Naive B cell (primary cell): ENCODE results near the gene AFAP1. TPM values are rescaled to one million over a fixed set of nuclear protein-coding genes. Genes with fewer than 3 reads are reported as not detected.
"Not testable (repeated sequence)": the region's sequence is repeated elsewhere in the genome, so short reads cannot be mapped to it uniquely, and the experiment has no call there.

Experiments
- ATAC-seq, 2 donors: fragments of 150-1000 bp; cut with Tn5 transposase; 2 replicates each; pipeline ENCODE4 v1.10.0; 2021; ENCODE audit warnings: low read depth in 2 of 2, mild to moderate bottlenecking in 2 of 2, moderate library complexity in 2 of 2
- DNase-seq: peaks from one replicate; pipeline ENCODE4 v3.0.0; 2022
- H3K27ac Mint-ChIP-seq, 6 donors: one replicate each; pipeline ENCODE4 v1.8.0; 2020 to 2022; ENCODE audit warnings: mild to moderate bottlenecking in 6 of 6, mixed read lengths in 6 of 6, moderate library complexity in 5 of 6, inconsistent platforms in 2 of 6
- H3K27me3 Mint-ChIP-seq, 3 donors: one replicate each; pipeline ENCODE4 v1.8.0; 2021 to 2022; ENCODE audit warnings: mixed read lengths in 3 of 3, mild to moderate bottlenecking in 1 of 3
- H3K36me3 Mint-ChIP-seq, 2 donors: one replicate each; pipeline ENCODE4 v1.8.0; 2020 to 2022; ENCODE audit warnings: mixed read lengths in 2 of 2, inconsistent platforms in 1 of 2, mild to moderate bottlenecking in 1 of 2
- H3K4me1 Mint-ChIP-seq, 3 donors: one replicate each; pipeline ENCODE4 v1.8.0; 2020 to 2022; ENCODE audit warnings: mixed read lengths in 3 of 3, inconsistent platforms in 1 of 3, mild to moderate bottlenecking in 1 of 3, moderate library complexity in 1 of 3
- H3K4me3 Mint-ChIP-seq, 8 donors: one replicate each; pipeline ENCODE4 v1.8.0; 2020 to 2022; ENCODE audit warnings: mild to moderate bottlenecking in 8 of 8, mixed read lengths in 8 of 8, moderate library complexity in 8 of 8, inconsistent platforms in 2 of 8
- H3K9me3 Mint-ChIP-seq, 7 donors: one replicate each; pipeline ENCODE4 v1.8.0; 2020 to 2022; ENCODE audit warnings: mixed read lengths in 7 of 7, mild to moderate bottlenecking in 5 of 7, inconsistent platforms in 2 of 7, moderate library complexity in 1 of 7
- polyA plus RNA-seq, 6 donors: library from polyadenylated mRNA; unstranded; fragments of 300-500 nt; fragmentation: Illumina TruSeq; gene quantifications; one replicate each; pipeline ENCODE4 v1.2.3, GENCODE V29; 2021; ENCODE audit warnings: low read depth in 6 of 6

AFAP1 gene
- polyA plus RNA-seq, 6 donors from 2014 or later: not detected

DNA sequence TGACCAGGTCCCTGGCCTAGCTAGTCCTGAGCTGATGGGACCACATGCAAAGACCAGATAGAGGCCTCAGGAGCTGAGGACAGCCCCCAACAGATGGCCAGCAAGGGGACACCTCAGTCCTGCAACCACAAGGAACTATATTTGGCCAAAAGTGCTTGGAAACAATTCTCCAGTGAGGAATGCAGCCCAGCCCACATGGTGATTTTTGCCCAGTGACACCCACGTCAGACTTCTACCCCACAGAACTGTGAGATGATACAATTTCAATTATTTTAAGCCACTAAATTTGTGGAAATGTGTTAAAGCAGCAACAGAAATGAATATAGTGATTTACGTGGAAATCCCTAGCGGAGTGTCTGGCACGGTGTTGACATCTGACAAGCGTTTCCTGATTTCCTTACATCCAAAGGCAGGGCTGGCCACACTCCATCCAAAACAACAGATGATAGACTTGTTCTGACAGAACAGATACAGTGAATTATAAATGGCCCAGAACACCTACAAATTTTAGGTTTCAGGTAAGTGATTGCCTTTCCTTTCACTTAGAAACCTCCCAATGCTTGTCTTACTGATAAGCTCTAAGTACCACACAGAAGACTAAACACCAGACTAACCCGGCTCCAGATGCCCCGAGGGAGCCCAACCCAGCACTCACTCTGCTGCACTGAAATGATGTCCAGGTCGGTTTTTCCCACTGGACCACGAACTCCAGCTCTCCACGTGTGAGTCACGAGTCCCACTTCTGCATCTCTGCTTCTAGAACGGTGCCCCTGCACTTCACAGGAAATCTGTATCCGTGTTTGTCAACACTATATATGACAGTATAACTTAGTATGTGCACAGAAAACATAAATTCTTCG is 5.8 kb downstream of the AFAP1 start:
- Mint-ChIP-seq H3K27ac (no peak overlapping the region), H3K27me3 (peaks cover 42 to 78% (median 50%) of the 10 kb centered on the region in 3 donors), H3K9me3 (peaks cover 0 to 9% (median 0%) of the 10 kb centered on the region in 7 donors), H3K36me3 (no peaks in the 10 kb centered on the region), H3K4me3 (no peak overlapping the region), H3K4me1 (peaks cover 0 to 11% (median 9%) of the 10 kb centered on the region in 3 donors)
- ATAC-seq (no peak), DNase-seq (no peak)

DNA sequence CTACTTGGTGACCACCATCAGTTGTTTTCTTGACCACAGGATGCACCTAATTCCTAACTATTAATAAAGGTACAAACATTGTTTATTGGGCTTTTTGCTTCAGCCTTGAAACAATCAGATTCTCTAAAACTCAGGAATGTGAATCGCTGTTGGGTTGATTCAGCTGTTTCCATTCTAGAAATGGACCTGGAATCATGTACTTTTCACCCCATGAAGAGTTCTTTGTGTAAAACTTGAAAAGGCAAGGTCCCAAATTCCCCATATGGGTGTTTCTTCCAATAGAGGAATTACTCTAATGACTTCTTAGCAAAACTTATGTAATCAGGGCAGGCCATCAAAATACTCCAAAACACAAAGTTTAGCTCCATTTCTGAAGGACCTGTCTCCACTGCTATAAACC is 7.4 kb downstream of the AFAP1 start:
- peaks cover 32 to 65% (median 43%) of the 10 kb centered on the region in 3 donors for H3K27me3 Mint-ChIP-seq
- H3K4me1 Mint-ChIP-seq: no peaks in the 10 kb centered on the region
- no peak overlapping the region for H3K4me3 Mint-ChIP-seq
- H3K36me3 Mint-ChIP-seq: no peaks in the 10 kb centered on the region
- DNase-seq (no peak), ATAC-seq (no peak)
- H3K9me3 Mint-ChIP-seq: peaks cover 0 to 7% (median 0%) of the 10 kb centered on the region in 7 donors
- no peak overlapping the region for H3K27ac Mint-ChIP-seq

DNA sequence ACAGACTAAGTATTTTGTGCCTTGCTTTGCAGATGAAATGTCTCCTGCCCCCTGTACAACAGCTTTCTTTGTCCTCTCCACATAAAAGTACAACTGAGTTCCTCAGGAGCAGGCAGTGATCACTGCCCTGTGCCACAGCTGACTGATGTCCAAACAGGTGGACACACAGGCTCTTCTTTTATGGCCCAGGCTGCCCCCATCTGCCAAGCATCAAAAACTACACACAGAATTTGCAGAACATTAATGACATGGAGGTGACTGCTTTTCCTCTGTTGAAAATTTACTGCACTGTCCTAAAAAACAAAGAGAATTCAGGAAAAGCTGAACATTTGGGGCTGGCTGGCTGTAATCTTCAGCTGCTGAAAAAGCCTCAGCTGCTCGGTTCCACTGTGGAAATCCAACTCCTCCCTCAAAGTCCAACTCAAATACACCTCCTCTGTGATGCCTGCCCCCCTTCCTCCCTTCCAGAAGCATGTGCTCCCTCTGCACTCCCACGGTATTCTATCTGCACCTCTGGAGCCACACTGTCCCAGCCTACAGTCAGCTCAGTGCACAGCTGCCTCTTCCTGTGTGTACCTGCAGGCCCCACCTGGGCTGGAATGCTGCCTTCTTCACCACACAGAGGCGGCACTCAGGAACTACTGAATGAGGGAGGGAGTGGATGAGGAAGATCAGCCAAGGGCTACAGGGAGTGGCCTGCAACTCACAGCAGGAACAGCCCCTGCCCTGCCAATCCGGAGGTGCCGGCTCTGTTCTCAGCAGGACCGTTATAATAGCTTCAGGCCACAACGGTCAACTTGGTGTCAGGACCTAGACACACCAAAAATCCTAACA is 10.3 kb downstream of the AFAP1 start:
- no peak overlapping the region for H3K27ac Mint-ChIP-seq
- ATAC-seq (no peak), DNase-seq (no peak)
- no peaks in the 10 kb centered on the region for H3K9me3 Mint-ChIP-seq
- H3K4me1 Mint-ChIP-seq: no peaks in the 10 kb centered on the region
- peaks cover 12 to 47% (median 36%) of the 10 kb centered on the region in 3 donors for H3K27me3 Mint-ChIP-seq
- no peak overlapping the region for H3K4me3 Mint-ChIP-seq
- H3K36me3 Mint-ChIP-seq: no peaks in the 10 kb centered on the region

DNA sequence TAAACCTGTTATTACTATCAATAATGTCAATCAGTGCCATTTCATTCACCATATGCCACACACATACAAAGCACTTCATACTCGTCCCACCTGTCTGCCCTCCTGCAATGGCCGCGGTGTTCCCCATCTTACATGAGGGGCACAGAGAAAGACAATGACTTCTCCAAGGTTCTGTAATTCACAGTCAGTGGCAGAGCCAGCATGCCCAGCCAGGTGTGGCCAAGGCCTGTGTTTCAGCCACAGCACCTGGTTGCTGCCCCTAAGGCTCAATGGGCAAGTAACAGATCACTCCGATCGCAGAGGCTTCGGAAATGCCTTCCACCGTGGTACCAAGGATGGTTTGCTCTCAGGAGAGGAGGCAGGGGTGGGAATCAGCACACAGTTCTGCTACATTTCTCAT is 10.9 kb downstream of the AFAP1 start:
- H3K9me3 Mint-ChIP-seq: no peaks in the 10 kb centered on the region
- no peak overlapping the region for H3K4me3 Mint-ChIP-seq
- no peaks in the 10 kb centered on the region for H3K4me1 Mint-ChIP-seq
- DNase-seq: no peak
- H3K27me3 Mint-ChIP-seq: peaks cover 6 to 47% (median 29%) of the 10 kb centered on the region in 3 donors
- H3K27ac Mint-ChIP-seq: no peak overlapping the region
- no peaks in the 10 kb centered on the region for H3K36me3 Mint-ChIP-seq
- no peak for ATAC-seq

DNA sequence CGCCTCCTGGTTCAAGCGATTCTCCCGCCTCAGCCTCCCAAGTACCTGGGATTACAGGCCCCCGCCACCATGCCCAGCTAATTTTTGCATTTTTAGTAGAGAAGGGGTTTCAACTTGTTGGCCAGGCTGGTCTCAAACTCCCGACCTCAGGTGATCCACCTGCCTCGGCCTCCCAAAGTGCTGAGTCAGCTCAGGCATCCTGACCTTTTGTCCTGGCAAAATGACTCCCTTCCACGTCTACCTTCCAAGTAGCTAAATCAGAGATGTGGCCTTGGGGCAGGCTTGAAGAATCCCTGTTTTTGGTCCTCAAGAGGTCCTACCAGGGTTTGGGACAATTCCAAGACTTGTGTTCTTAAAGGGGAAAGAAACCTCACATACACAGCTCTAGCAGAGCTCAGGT is 12.8 kb downstream of the AFAP1 start:
- Mint-ChIP-seq H3K4me3 (no peak overlapping the region), H3K27me3 (peaks cover 4 to 44% (median 23%) of the 10 kb centered on the region in 3 donors), H3K27ac (no peak overlapping the region), H3K9me3 (no peaks in the 10 kb centered on the region), H3K4me1 (no peaks in the 10 kb centered on the region), H3K36me3 (no peaks in the 10 kb centered on the region)
- DNase-seq (no peak), ATAC-seq (no peak)

DNA sequence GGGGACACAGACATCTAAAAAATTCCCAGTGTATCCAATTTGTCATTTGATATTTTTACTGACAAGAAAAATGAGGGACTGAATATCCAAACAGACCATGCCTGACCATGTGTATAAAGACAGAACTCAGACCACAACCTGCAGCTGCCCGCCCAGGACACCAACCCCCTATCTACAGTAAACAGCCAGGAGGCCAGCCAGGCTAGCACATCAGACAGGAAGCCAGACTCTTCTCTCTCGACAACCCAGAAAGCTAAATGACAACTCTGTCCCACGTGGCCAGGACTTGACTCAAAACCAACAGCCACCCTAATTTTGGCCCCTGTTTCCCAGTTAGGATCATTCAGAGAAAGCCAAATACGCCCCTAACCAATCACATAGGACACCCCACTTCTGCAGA is 15.1 kb downstream of the AFAP1 start:
- Mint-ChIP-seq H3K9me3 (no peaks in the 10 kb centered on the region), H3K4me3 (peak overlapping the region in 1 of 8 donors; percentile 41), H3K27ac (no peak overlapping the region), H3K27me3 (peaks cover 8 to 26% (median 19%) of the 10 kb centered on the region in 3 donors), H3K36me3 (no peaks in the 10 kb centered on the region), H3K4me1 (no peaks in the 10 kb centered on the region)
- DNase-seq (no peak), ATAC-seq (no peak)

DNA sequence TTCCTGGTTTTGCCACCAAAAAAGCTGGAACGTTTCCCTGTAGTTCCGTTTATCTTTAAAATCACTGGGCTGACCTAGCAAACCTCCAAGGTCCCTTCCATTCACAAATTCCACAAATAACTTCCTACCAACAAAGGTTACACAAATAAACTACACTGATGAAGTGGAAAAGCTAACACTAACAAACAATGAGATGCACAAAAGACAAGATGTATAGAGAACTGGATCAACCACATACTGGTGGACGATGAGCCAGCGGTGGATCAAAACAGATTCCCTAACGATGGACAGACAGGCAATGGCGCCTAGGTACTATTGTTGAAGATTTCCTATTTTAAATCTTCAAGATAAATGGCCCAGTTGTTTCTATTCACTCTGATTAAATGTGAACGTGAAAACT is 15.5 kb downstream of the AFAP1 start:
- H3K4me1 Mint-ChIP-seq: no peaks in the 10 kb centered on the region
- peaks cover 8 to 22% (median 15%) of the 10 kb centered on the region in 3 donors for H3K27me3 Mint-ChIP-seq
- no peak overlapping the region for H3K4me3 Mint-ChIP-seq

DNA sequence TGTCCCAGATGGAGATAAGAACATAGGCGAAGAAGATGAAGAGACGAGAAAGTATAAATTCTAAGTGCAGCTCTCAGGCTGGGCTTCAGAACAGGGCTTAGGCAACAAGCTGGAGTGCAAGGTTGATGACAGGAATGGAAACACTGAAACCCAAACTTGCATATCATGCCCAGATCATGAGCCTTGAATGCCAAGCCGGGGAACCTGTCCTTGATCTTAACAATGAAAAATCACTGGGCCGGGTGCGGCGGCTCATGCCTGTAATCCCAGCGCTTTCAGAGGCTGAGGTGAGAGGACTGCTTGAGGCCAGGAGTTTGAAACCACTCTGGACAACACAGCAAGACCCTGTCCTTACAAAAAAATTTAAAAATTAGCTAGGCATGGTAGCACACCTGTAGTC is 17.2 kb downstream of the AFAP1 start:
- no peaks in the 10 kb centered on the region for H3K4me1 Mint-ChIP-seq
- H3K9me3 Mint-ChIP-seq: no peaks in the 10 kb centered on the region
- H3K27me3 Mint-ChIP-seq: peaks cover 13 to 24% (median 14%) of the 10 kb centered on the region in 3 donors
- no peaks in the 10 kb centered on the region for H3K36me3 Mint-ChIP-seq
- no peak overlapping the region for H3K4me3 Mint-ChIP-seq
- peak overlapping the region in 1 of 6 donors; percentile 3 for H3K27ac Mint-ChIP-seq
- ATAC-seq (no peak), DNase-seq (no peak)

More for the DNA sequence above, 15.5 kb downstream of the AFAP1 start:
- no peaks in the 10 kb centered on the region for H3K36me3 Mint-ChIP-seq
- no peak overlapping the region for H3K27ac Mint-ChIP-seq
- no peak for DNase-seq
- H3K9me3 Mint-ChIP-seq: no peaks in the 10 kb centered on the region
- no peak for ATAC-seq

DNA sequence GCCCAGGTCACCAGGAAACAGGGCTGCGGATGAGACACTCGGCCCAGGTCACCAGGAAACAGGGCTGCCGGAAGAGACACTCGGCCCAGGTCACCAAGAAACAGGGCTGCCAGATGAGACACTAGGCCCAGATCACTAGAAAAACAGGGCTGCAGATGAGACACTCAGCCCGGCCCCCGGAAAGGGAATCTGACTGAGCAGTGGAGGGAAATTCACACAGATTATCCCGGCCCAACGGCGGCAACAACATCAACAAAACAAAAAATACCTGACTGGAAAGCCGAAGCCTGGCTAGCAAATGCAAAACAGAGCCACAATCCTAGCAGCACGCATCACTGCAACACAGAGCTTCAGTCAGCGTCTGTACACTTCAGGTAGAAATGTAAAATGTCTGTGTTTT is 20.7 kb downstream of the AFAP1 start:
- H3K4me3 Mint-ChIP-seq: no peak overlapping the region

DNA sequence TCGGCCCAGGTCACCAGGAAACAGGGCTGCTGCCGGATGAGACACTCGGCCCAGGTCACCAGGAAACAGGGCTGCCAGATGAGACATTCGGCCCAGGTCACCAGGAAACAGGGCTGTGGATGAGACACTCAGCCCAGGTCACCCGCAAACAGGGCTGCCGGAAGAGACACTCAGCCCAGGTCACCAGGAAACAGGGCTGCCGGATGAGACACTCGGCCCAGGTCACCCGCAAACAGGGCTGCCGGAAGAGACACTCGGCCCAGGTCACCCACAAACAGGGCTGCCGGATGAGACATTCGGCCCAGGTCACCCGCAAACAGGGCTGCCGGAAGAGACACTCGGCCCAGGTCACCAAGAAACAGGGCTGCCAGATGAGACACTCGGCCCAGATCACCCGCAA is 21.5 kb downstream of the AFAP1 start:
- not testable (repeated sequence) for H3K4me3 Mint-ChIP-seq, ATAC-seq, H3K4me1 Mint-ChIP-seq, H3K27ac Mint-ChIP-seq, DNase-seq, H3K36me3 Mint-ChIP-seq, H3K9me3 Mint-ChIP-seq
- H3K27me3 Mint-ChIP-seq: peaks cover 29 to 32% (median 29%) of the 10 kb centered on the region in 3 donors

More for the DNA sequence above, 20.7 kb downstream of the AFAP1 start:
- Mint-ChIP-seq H3K4me1 (no peaks in the 10 kb centered on the region), H3K27me3 (peaks cover 29 to 40% (median 29%) of the 10 kb centered on the region in 3 donors), H3K36me3 (no peaks in the 10 kb centered on the region), H3K9me3 (peaks cover 0 to 2% (median 0%) of the 10 kb centered on the region in 7 donors), H3K27ac (no peak overlapping the region)
- ATAC-seq (no peak), DNase-seq (no peak)

DNA sequence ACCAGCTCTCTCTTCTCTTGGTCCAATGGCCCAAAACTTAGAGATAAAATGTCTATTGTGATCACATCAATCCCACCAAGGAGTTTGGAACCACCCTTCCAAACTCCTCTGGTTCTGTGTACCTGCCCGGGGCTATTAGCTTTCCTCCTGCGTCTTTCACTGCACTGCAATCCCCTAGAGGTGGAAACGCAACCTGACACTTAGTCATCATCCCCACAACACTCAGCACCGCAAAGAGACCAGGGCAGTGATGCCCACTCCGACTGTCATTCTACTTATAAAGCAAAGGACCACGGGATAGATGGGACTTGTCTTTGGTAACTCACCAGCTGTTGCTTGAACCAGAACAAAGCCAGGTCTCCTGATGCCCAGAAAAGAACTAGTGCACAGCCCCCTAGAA is 22.0 kb downstream of the AFAP1 start:
- H3K4me1 Mint-ChIP-seq: no peaks in the 10 kb centered on the region
- DNase-seq (no peak), ATAC-seq (no peak)
- H3K36me3 Mint-ChIP-seq: no peaks in the 10 kb centered on the region
- H3K27me3 Mint-ChIP-seq: peaks cover 29 to 36% (median 32%) of the 10 kb centered on the region in 3 donors
- no peak overlapping the region for H3K4me3 Mint-ChIP-seq
- peaks cover 0 to 2% (median 0%) of the 10 kb centered on the region in 7 donors for H3K9me3 Mint-ChIP-seq
- H3K27ac Mint-ChIP-seq: no peak overlapping the region

DNA sequence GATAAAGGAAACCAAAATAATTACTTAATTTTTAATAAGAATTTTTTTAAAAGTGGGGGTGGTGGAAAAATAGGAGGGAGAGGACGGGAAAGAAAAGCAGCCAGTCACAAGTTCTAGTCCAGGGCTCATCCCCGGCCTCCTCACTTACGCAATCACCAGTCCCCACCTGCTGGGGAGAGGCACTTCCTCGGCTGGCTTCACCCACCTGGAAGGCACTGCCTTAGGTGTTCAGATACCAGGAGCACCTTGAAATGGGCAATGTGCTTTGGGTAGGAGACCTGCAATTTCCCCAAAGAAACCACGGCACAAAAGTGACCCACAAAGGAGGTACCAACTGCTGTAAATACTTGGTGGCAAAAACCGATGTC is 23.8 kb downstream of the AFAP1 start:
- DNase-seq (no peak), ATAC-seq (no peak)
- H3K27me3 Mint-ChIP-seq: peaks cover 30 to 48% (median 44%) of the 10 kb centered on the region in 3 donors
- H3K4me1 Mint-ChIP-seq: no peaks in the 10 kb centered on the region
- no peak overlapping the region for H3K4me3 Mint-ChIP-seq
- H3K36me3 Mint-ChIP-seq: no peaks in the 10 kb centered on the region
- H3K9me3 Mint-ChIP-seq: peaks cover 0 to 2% (median 0%) of the 10 kb centered on the region in 7 donors
- no peak overlapping the region for H3K27ac Mint-ChIP-seq

DNA sequence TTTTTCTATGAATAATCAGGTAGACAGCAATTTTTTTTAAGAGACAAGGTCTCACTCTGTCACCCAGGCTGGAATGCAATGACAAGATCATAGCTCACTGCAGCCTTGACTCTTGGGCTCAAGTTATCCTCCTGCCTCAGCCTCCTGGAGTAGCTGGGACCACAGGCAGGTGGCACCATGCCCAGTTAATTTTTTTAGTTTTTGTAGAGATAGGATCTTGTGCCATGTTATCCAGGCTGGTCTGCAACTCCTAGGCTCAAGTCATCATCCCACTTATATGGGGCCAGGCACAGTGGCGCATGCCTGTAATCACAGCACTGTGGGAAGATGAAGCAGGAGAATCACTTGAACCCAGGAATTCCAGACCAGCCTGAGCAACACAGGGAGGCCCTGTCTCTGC is 26.8 kb downstream of the AFAP1 start:
- Mint-ChIP-seq H3K36me3 (no peaks in the 10 kb centered on the region), H3K4me3 (no peak overlapping the region), H3K27me3 (peaks cover 29 to 51% (median 47%) of the 10 kb centered on the region in 3 donors), H3K27ac (no peak overlapping the region), H3K4me1 (no peaks in the 10 kb centered on the region), H3K9me3 (peaks cover 0 to 2% (median 0%) of the 10 kb centered on the region in 7 donors)
- DNase-seq (no peak), ATAC-seq (no peak)
